ENCODE measurements around the gene ANGPTL2.

- TF ChIP-seq EGR1 (IDR thresholded peaks at IDR 0.05) (no peak), YY1 (IDR thresholded peaks at IDR 0.05; ENCODE audit: low read depth) (no peak), EP300 (IDR thresholded peaks at IDR 0.05; ENCODE audit: borderline replicate concordance) (no peak), ZBTB7A (IDR thresholded peaks at IDR 0.05; ENCODE audit: low read depth) (no peak), TAF1 (IDR thresholded peaks at IDR 0.05; ENCODE audit: low read depth) (no peak), CREB1 (IDR thresholded peaks at IDR 0.05; ENCODE audit: low read depth) (no peak)
- TF ChIP-seq, protein P1, sequence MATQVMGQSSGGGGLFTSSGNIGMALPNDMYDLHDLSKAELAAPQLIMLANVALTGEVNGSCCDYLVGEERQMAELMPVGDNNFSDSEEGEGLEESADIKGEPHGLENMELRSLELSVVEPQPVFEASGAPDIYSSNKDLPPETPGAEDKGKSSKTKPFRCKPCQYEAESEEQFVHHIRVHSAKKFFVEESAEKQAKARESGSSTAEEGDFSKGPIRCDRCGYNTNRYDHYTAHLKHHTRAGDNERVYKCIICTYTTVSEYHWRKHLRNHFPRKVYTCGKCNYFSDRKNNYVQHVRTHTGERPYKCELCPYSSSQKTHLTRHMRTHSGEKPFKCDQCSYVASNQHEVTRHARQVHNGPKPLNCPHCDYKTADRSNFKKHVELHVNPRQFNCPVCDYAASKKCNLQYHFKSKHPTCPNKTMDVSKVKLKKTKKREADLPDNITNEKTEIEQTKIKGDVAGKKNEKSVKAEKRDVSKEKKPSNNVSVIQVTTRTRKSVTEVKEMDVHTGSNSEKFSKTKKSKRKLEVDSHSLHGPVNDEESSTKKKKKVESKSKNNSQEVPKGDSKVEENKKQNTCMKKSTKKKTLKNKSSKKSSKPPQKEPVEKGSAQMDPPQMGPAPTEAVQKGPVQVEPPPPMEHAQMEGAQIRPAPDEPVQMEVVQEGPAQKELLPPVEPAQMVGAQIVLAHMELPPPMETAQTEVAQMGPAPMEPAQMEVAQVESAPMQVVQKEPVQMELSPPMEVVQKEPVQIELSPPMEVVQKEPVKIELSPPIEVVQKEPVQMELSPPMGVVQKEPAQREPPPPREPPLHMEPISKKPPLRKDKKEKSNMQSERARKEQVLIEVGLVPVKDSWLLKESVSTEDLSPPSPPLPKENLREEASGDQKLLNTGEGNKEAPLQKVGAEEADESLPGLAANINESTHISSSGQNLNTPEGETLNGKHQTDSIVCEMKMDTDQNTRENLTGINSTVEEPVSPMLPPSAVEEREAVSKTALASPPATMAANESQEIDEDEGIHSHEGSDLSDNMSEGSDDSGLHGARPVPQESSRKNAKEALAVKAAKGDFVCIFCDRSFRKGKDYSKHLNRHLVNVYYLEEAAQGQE (IDR thresholded peaks at IDR 0.05; ENCODE audit: low read depth), result no peak
Measured at GRCh38 chr9:127132921-127133647, 10.6 kb upstream of the ANGPTL2 start.

Data from Ishikawa (cell line).